HG02642 (cell line): Measurements from ENCODE around the gene AATF.

Experiments
- ATAC-seq: cut with Tn5 transposase; IDR thresholded peaks from one replicate; pipeline ENCODE4 v1.9.1; 2021; ENCODE audit warnings: mild to moderate bottlenecking; ENCODE audit not compliant: unreplicated experiment, poor library complexity

The AATF gene

GRCh38 chr17:36948717-36949460 is at the start of gene AATF:
Gene AATF, plus strand, starts transcription at chr17:36948954. Its CDS starts 172 bp downstream, at chr17:36949126.
- peak; percentile 94 for ATAC-seq

GRCh38 chr17:36899250-36900159 is 49.2 kb upstream of the AATF start:
- no peak for ATAC-seq

GRCh38 chr17:36900160-36900512 is 48.6 kb upstream of the AATF start:
- no peak for ATAC-seq

GRCh38 chr17:36901506-36901905 is 47.2 kb upstream of the AATF start:
- no peak for ATAC-seq

- no peak for ATAC-seq
Measured at GRCh38 chr17:36907407-36907806, 41.3 kb upstream of the AATF start.

- no peak for ATAC-seq
Measured at GRCh38 chr17:36910513-36910912, 38.2 kb upstream of the AATF start.

- ATAC-seq, result no peak
Measured at GRCh38 chr17:36911001-36911400, 37.8 kb upstream of the AATF start.

GRCh38 chr17:36913132-36913531 is 35.6 kb upstream of the AATF start:
- no peak for ATAC-seq

- ATAC-seq, result no peak
Measured at GRCh38 chr17:36918211-36918691, 30.5 kb upstream of the AATF start.

GRCh38 chr17:36919407-36919968 is 29.3 kb upstream of the AATF start:
- no peak for ATAC-seq

GRCh38 chr17:36920032-36921005 is 28.4 kb upstream of the AATF start:
- ATAC-seq, result no peak

GRCh38 chr17:36921095-36921851 is 27.5 kb upstream of the AATF start:
- ATAC-seq, result no peak

GRCh38 chr17:36922175-36922574 is 26.6 kb upstream of the AATF start:
- ATAC-seq, result no peak

GRCh38 chr17:36923814-36924221 is 24.9 kb upstream of the AATF start:
- no peak for ATAC-seq

GRCh38 chr17:36926226-36926625 is 22.5 kb upstream of the AATF start:
- no peak for ATAC-seq

- no peak for ATAC-seq
Measured at GRCh38 chr17:36926701-36927100, 22.1 kb upstream of the AATF start.

- no peak for ATAC-seq
Measured at GRCh38 chr17:36928471-36929345, 20.0 kb upstream of the AATF start.

- no peak for ATAC-seq
Measured at GRCh38 chr17:36929851-36930582, 18.7 kb upstream of the AATF start.
